ENCODE results near the gene GPR158. TPM values are rescaled to one million over a fixed set of nuclear protein-coding genes. Genes with fewer than 3 reads are reported as not detected.

GPR158 gene
- total and polyA plus RNA-seq, 9 of the 15 experiments (the other 6 are each of a cell fraction or from before 2014, with no cell fraction given), result 4.0 to 7.6 (median 5.0) TPM

- H3K4me1 ChIP-seq (replicated peaks in 1 of 2; ENCODE audit: control insufficient read depth in 2 of 2, insufficient read depth in 2 of 2, low read length in 2 of 2), result peaks cover 0 to 21% of the 10 kb centered on the region in 2 experiments; a peak in 3 of 5 replicates
- ChIA-PET CTCF (ENCODE audit: low intra/inter-chr PET ratio) (no interaction called here), POLR2A (no interaction called here)
- no peaks in the 10 kb centered on the region for H3K9me3 ChIP-seq (replicated peaks; ENCODE audit: control insufficient read depth, insufficient read depth, low read depth, low read length)
- H2AFZ ChIP-seq (ENCODE audit: low read depth, low read length), result no peak overlapping the region
- intact Hi-C loops (cut with micrococcal nuclease) (no loop called here), in situ Hi-C loops (cut with MboI) (no loop called here)
- H3K27ac ChIP-seq (ENCODE audit: extremely low read depth, low read depth, low read length), result no peak overlapping the region
- TF ChIP-seq TAF9B (IDR thresholded peaks at IDR 0.05; ENCODE audit: partially characterized antibody), result no peak
- no peak for TF ChIP-seq CUX1 (CRISPR knock-in tag; IDR thresholded peaks at IDR 0.05)
- TF ChIP-seq SRSF7 (optimal IDR thresholded peaks at IDR 0.05; ENCODE audit: low read depth, low read length), result no peak
- no peak for TF ChIP-seq PRPF4 (IDR thresholded peaks at IDR 0.05; ENCODE audit: insufficient read depth, low read depth, low read length, poor library complexity, severe bottlenecking)
- no peak for TF ChIP-seq NFATC3 (IDR thresholded peaks at IDR 0.05)
- TF ChIP-seq SNRNP70 (optimal IDR thresholded peaks at IDR 0.05; ENCODE audit: low read depth, low read length), result no peak
- TF ChIP-seq TCF7 (IDR thresholded peaks at IDR 0.05; ENCODE audit: borderline replicate concordance), result no peak
- WGBS (ENCODE audit: insufficient coverage, low coverage, missing lambda C conversion rate), result 91% methylated on average over 3 of the region's 3 CpGs
- BruUV-seq (replicated peaks), result no TSS peak
- ATAC-seq (no peak), FAIRE-seq (no peak), DNase-seq (ENCODE audit: extremely low read depth in 1 of 4, low spot score in 3 of 4) (no peak)
- no peaks in the 10 kb centered on the region for H3K79me2 ChIP-seq (ENCODE audit: control insufficient read depth, insufficient read depth, low read length)
- H4K20me1 ChIP-seq (replicated peaks; ENCODE audit: control insufficient read depth, insufficient read depth, low read length), result no peaks in the 10 kb centered on the region
- no peak overlapping the region for H3K4me2 ChIP-seq (ENCODE audit: insufficient read depth, low read length)
- no peak overlapping the region for H3K4me3 ChIP-seq
- 0 out of 3 replicates have a peak, but pooled peaks cover 2% of the 10 kb centered on the region for H3K36me3 ChIP-seq (ENCODE audit: control insufficient read depth, insufficient read depth, low read length)
- H3K9me1 ChIP-seq (ENCODE audit: control insufficient read depth, insufficient read depth, low read length), result no peaks in the 10 kb centered on the region
- H3K27me3 ChIP-seq (ENCODE audit: control insufficient read depth in 2 of 2, insufficient read depth in 2 of 2, low read length in 2 of 2), result no peaks in the 10 kb centered on the region
- H3K9ac ChIP-seq (ENCODE audit: insufficient read depth in 1 of 2, low read depth in 2 of 2, low read length in 2 of 2), result no peak overlapping the region
These were observed 322.4 kb downstream of the GPR158 start for GRCh38 chr10:25497246-25497645.
